Cardiac fibroblast (primary cell): ENCODE measurements around the gene SYNE4.
"Not testable (repeated sequence)": the region's sequence is repeated elsewhere in the genome, so short reads cannot be mapped to it uniquely, and the experiment has no call there.

Experiments used
- DNase-seq, 2 donors: peaks; one replicate each; pipeline versions ENCODE4 v3.0.0 to v3.0.0-alpha.2; 2010; ENCODE audit warnings: low read depth in 2 of 2
- H3K4me3 ChIP-seq, 2 donors: replicated peaks in 1 of 2; 1 replicate in 1 of 2; 2 replicates in 1 of 2; pipeline ENCODE4 v1.5.1; 2011; ENCODE audit warnings: low read depth in 2 of 2, low read length in 2 of 2, mild to moderate bottlenecking in 2 of 2, moderate library complexity in 1 of 2
- TF ChIP-seq, protein P1 (sequence below): IDR thresholded peaks from one replicate; pipeline ENCODE4 v1.5.1; 2011; ENCODE audit warnings: low read depth, mild to moderate bottlenecking, low read length, inconsistent platforms

Gene SYNE4

DNA sequence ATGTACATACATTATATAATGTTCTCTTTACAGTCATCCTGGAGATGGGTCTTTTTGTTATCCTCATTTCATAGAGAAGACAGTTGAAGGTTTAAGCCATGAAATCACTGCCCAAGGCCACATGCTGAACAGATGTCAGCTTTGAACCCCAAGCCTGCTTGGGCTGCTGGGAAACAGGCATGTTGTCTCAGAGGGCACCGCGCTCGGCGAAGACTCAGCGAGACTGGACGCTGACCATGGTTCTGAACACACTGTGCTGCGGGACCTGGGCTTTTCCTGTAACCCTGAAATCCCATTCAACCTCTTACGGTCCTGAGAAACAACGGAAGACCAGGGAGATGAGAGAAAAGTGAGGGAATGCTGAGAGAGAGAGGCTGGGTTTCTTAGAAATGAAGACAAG lies 45.1 kb downstream of the SYNE4 start:
- H3K4me3 ChIP-seq: no peak overlapping the region
- DNase-seq: peak; percentile 64
- TF ChIP-seq, protein P1, sequence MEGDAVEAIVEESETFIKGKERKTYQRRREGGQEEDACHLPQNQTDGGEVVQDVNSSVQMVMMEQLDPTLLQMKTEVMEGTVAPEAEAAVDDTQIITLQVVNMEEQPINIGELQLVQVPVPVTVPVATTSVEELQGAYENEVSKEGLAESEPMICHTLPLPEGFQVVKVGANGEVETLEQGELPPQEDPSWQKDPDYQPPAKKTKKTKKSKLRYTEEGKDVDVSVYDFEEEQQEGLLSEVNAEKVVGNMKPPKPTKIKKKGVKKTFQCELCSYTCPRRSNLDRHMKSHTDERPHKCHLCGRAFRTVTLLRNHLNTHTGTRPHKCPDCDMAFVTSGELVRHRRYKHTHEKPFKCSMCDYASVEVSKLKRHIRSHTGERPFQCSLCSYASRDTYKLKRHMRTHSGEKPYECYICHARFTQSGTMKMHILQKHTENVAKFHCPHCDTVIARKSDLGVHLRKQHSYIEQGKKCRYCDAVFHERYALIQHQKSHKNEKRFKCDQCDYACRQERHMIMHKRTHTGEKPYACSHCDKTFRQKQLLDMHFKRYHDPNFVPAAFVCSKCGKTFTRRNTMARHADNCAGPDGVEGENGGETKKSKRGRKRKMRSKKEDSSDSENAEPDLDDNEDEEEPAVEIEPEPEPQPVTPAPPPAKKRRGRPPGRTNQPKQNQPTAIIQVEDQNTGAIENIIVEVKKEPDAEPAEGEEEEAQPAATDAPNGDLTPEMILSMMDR: no peak

DNA sequence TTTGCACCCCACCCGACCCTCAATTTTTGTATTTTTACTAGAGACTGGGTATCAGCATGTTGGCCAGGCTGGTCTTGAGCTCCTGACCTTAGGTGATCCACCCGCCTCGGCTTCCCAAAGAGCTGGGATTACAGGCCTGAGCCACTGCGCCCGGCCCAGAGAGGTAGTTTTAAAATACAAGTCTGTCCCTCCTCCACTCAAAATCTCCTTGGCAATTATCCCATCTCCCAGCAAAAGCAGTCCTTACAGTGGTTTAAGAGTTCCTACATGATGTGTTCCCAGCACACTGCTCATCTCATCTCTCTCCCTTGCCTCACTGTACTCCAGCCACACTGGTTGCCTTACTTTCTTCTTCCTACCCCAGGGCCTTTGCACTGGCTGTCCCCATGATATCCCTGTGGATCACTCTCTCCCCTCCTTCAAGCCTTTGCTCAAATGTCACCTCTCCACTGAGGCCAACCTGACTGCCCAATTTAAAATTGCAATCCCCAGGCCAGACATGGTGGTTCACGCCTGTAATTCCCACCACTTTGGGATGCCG lies 48.1 kb downstream of the SYNE4 start:
- TF ChIP-seq, protein P1: no peak
- no peak overlapping the region for H3K4me3 ChIP-seq

DNA sequence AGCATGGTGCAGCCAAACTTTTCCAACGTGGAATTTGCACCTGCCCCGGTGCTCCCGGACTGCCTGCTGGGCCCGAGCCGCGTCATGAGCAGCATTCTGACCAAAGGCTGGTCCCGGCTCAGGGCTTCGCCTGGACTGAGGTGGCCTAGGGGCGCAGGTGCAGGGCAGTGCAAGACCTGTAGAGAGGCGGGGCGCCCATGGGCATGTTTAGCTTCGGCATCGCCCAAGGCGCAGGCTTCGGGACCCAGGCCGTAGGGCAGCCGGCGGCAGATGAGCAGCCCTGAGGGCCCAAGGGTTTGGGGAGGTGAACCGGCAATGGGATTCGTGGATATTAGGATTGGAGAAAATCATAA lies 48.7 kb downstream of the SYNE4 start:
- TF ChIP-seq, protein P1: no peak
- H3K4me3 ChIP-seq: no peak overlapping the region
- DNase-seq: no peak

More for the DNA sequence above, 48.1 kb downstream of the SYNE4 start:
- no peak for DNase-seq

DNA sequence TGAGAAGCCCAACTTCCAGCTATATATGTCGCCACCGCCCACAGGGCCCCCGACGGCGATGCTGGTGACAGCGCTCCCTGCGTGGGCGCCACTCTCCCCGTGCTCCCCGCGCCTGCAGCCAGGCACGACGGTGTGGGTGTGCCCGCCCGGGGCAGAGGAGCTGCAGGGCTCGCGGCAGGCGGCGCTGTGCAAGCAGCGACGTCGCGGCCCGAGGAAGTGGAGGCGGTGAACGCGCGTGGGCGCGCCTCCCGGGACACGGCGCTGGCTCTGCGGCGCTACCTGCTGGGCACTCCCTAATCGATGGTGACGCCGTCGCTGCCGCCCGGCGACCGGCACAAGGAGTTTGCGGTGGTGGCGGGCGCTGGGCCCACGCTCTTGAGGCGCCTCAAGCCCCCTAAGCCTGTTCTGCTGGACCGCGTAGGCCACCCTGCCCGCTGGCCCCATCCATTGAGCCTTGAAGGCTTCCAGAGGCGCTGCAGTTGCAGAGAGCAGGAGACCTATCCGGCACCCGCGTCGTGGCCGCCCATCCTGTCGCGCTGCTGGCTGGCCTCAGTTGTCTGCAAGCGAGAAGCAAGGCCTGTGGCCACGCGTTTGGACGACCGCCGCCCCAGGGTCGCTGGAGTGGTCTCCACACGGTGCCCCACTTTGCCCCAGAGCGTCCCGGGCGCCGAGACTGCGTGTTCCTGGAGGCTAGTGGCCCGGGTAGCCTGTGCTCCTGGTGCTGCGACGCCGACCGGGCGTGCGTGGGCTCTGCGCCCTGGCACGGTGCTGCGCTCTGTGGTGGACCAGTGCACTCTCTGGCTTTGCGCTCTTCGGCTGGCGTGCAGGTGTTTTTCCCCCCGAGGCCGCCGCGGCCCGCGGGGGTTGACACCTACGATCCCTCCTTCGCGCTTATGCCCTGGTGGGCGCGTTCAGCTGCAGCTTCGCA lies 49.3 kb downstream of the SYNE4 start:
- peak in 1 of 2 donors; percentile 8 for DNase-seq
- TF ChIP-seq, protein P1: no peak
- H3K4me3 ChIP-seq: no peak overlapping the region

DNA sequence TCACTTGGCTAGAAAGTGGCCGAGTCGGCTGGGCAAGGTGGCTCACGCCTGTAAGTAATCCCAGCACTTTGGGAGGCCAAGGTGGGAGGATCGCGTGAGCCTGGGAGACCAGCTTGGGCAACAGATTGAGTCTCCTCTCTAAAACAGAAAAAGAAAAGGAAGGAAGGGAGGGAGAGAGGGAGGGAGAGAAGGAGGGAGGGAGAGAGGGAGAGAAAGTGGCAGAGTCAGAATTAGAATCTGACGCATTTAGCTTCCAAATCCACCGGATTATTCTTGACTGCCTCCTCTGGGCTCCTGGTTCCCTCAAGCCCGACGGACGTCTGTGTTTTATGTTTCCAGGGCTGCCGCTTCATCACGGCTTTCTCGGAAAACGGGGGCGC lies 50.0 kb downstream of the SYNE4 start:
- DNase-seq: no peak
- TF ChIP-seq, protein P1: no peak
- H3K4me3 ChIP-seq: no peak overlapping the region

DNA sequence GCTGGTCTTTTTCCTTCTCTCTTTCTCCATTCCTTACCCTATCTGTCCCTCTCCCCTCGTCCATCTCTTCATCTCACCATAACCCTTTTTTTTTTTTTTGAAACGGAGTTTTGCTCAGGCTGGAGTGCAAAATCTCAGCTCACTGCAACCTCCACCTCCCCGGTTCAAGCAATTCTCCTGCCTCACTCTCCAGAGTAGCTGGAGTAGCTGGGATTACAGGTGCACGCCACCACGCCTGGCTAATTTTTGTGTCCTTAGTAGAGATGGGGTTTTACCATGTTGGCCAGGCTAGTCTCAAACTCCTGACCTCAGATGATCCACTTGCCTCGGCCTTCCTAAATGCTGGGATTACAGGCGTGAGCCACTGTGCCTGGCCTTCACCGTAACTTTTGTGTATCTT lies 51.2 kb downstream of the SYNE4 start:
- H3K4me3 ChIP-seq, DNase-seq: not testable (repeated sequence)

DNA sequence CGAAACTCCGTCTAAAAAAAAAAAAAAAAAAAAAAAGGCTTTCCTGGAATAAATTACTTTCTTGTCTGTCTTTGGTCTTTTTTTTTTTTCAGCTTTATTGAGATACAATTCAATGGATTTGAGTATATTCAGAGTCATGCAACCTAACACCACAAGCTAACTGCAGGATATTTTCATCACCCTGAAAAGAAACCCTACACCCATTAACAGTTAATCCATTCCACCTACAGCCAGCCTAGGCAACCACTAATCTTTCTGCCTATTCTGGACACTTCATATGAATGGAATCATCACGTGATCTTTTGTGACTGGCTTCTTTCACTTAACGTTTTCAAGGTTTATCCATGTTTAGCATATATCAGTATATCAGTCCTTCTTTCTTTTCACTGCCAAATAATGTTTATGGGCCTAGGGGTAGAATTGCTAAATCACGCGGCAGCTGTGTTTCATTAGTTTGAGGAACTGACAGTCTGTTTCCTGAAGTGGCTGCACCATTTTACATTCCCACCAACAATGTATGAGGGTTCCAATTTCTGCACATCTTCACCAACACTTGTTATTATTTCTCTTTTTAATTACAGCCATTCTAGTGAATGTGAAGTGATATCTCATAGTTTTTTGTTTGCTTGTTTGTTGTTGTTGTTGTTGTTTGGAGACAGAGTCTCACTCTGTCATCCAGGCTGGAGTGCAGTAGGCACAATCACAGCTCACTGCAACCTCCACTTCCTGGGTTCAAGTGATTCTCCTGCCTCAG lies 52.6 kb downstream of the SYNE4 start:
- TF ChIP-seq, protein P1: no peak
- no peak overlapping the region for H3K4me3 ChIP-seq
- DNase-seq: no peak
